Liver (tissue), 9 donors: ENCODE measurements around the gene SNN. TPM values are rescaled to one million over a fixed set of nuclear protein-coding genes. Genes with fewer than 3 reads are reported as not detected.

ENCODE experiments used
- DNase-seq: peaks from one replicate; pipeline ENCODE4 v3.0.0-alpha.2; 2017; ENCODE audit warnings: low spot score
- H3K27ac ChIP-seq, 2 donors: one replicate each; pipeline ENCODE4 v1.7.0; 2013; ENCODE audit warnings: inconsistent platforms in 2 of 2, low read length in 2 of 2, control low read depth in 1 of 2, low read depth in 1 of 2, mild to moderate bottlenecking in 1 of 2
- H3K27me3 ChIP-seq, 4 donors: one replicate each; pipeline versions ENCODE4 v1.6.1 to v1.7.0; 2013; ENCODE audit warnings: low read length in 3 of 4, inconsistent platforms in 1 of 4, mild to moderate bottlenecking in 1 of 4, moderate library complexity in 1 of 4; ENCODE audit not compliant: control insufficient read depth in 4 of 4, insufficient read depth in 4 of 4
- H3K36me3 ChIP-seq, 4 donors: one replicate each; pipeline versions ENCODE4 v1.6.1 to v1.7.0; 2013; ENCODE audit warnings: low read length in 3 of 4, mild to moderate bottlenecking in 3 of 4, low read depth in 1 of 4, moderate library complexity in 1 of 4; ENCODE audit not compliant: control insufficient read depth in 4 of 4, insufficient read depth in 3 of 4
- H3K4me1 ChIP-seq, 4 donors: one replicate each; pipeline versions ENCODE4 v1.6.1 to v1.7.0; 2013; ENCODE audit warnings: low read length in 3 of 4, mild to moderate bottlenecking in 3 of 4, moderate library complexity in 1 of 4; ENCODE audit not compliant: control insufficient read depth in 4 of 4, insufficient read depth in 4 of 4
- H3K4me3 ChIP-seq, 3 donors: one replicate each; pipeline versions ENCODE4 v1.6.1 to v1.7.0; 2013; ENCODE audit warnings: low read length in 3 of 3, control low read depth in 1 of 3, low read depth in 1 of 3, mild to moderate bottlenecking in 1 of 3
- H3K9ac ChIP-seq, 2 donors: one replicate each; pipeline ENCODE4 v1.7.0; 2013; ENCODE audit warnings: low read length in 2 of 2, mild to moderate bottlenecking in 2 of 2, moderate library complexity in 2 of 2, control low read depth in 1 of 2, low read depth in 1 of 2
- H3K9me3 ChIP-seq, 4 donors: one replicate each; pipeline versions ENCODE4 v1.6.1 to v1.7.0; 2013; ENCODE audit warnings: low read length in 3 of 4; ENCODE audit not compliant: control insufficient read depth in 4 of 4
- EGR1 ChIP-seq, 2 donors: IDR thresholded peaks; 2 replicates each; pipeline ENCODE4 v1.6.1; 2016 to 2018; ENCODE audit warnings: antibody characterized with exemption in 2 of 2, low read depth in 2 of 2
- FOXA1 ChIP-seq: IDR thresholded peaks from 2 replicates; pipeline ENCODE4 v1.6.1; 2016; ENCODE audit warnings: antibody characterized with exemption
- FOXA2 ChIP-seq: IDR thresholded peaks from 2 replicates; pipeline ENCODE4 v1.6.1; 2016; ENCODE audit warnings: antibody characterized with exemption
- GABPA ChIP-seq, 2 donors: IDR thresholded peaks in 1 of 2; conservative IDR thresholded peaks in 1 of 2; 2 replicates each; pipeline ENCODE4 v1.6.1; 2016; ENCODE audit warnings: antibody characterized with exemption in 2 of 2, mild to moderate bottlenecking in 1 of 2, moderate library complexity in 1 of 2
- HNF4A ChIP-seq, 2 donors: conservative IDR thresholded peaks; 2 replicates each; pipeline ENCODE4 v1.6.1; 2016; ENCODE audit warnings: antibody characterized with exemption in 2 of 2, mild to moderate bottlenecking in 2 of 2
- HNF4G ChIP-seq: IDR thresholded peaks from 2 replicates; pipeline ENCODE4 v1.6.1; 2016; ENCODE audit warnings: antibody characterized with exemption
- JUND ChIP-seq, 2 donors: IDR thresholded peaks; 2 replicates each; pipeline ENCODE4 v1.6.1; 2016; ENCODE audit warnings: antibody characterized with exemption in 2 of 2
- NR2F2 ChIP-seq: IDR thresholded peaks from 2 replicates; pipeline ENCODE4 v1.6.1; 2016; ENCODE audit warnings: antibody characterized with exemption
- RAD21 ChIP-seq, 2 donors: IDR thresholded peaks; 2 replicates each; pipeline ENCODE4 v1.6.1; 2016; ENCODE audit warnings: antibody characterized with exemption in 2 of 2, mild to moderate bottlenecking in 2 of 2
- RXRA ChIP-seq, 2 donors: IDR thresholded peaks; 2 replicates each; pipeline ENCODE4 v1.6.1; 2017 to 2018; ENCODE audit warnings: antibody characterized with exemption in 2 of 2, mild to moderate bottlenecking in 1 of 2
- SP1 ChIP-seq: IDR thresholded peaks from 2 replicates; pipeline ENCODE4 v1.6.1; 2018; ENCODE audit warnings: antibody characterized with exemption, mild to moderate bottlenecking
- TAF1 ChIP-seq: conservative IDR thresholded peaks from 2 replicates; pipeline ENCODE4 v1.6.1; 2016; ENCODE audit warnings: antibody characterized with exemption, mild to moderate bottlenecking
- YY1 ChIP-seq: IDR thresholded peaks from 2 replicates; pipeline ENCODE4 v1.6.1; 2016; ENCODE audit warnings: antibody characterized with exemption, mild to moderate bottlenecking
- WGBS: extraction: QIAGEN DNeasy Blood & Tissue Kit; methylation state at CpG from one replicate; pipeline ENCODE4 v1.1.7; 2013; 5-methylcytosine and 5-hydroxymethylcytosine counted together
- polyA plus RNA-seq, 2 donors: library from polyadenylated mRNA; stranded (reverse) in 1 of 2; unstranded in 1 of 2; fragments of 200-250 nt in 1 of 2; fragments of >200 nt in 1 of 2; fragmentation: Nextera tagmentation in 1 of 2; extraction: Ambion mirVana in 1 of 2; gene quantifications; one replicate each; pipeline versions ENCODE4 v1.2.1 to v1.2.3, GENCODE V29; 2013 to 2015
- total RNA-seq, 2 donors: library from RNA; depleted of rRNA; stranded (reverse); fragments of >200 nt; gene quantifications; one replicate each; pipeline ENCODE4 v1.2.3, GENCODE V29; 2014
- TF ChIP-seq, protein P1 (sequence below): IDR thresholded peaks from 2 replicates; pipeline ENCODE4 v1.6.1; 2016; ENCODE audit warnings: antibody characterized with exemption
- TF ChIP-seq, protein P2 (sequence below): IDR thresholded peaks from 2 replicates; pipeline ENCODE4 v1.6.1; 2016; ENCODE audit warnings: antibody characterized with exemption
- TF ChIP-seq, protein P3 (sequence below): IDR thresholded peaks from 2 replicates; pipeline ENCODE4 v1.6.1; 2016; ENCODE audit warnings: antibody characterized with exemption, mild to moderate bottlenecking
- TF ChIP-seq, protein P4 (sequence below): IDR thresholded peaks from 2 replicates; pipeline ENCODE4 v1.6.1; 2016; ENCODE audit warnings: antibody characterized with exemption
- TF ChIP-seq, protein P5 (sequence below): fragments of 150-350 bp; IDR thresholded peaks from 2 replicates; pipeline ENCODE4 v1.5.1; 2017; ENCODE audit warnings: improper control_type of control experiment, low read depth, low read length; ENCODE audit not compliant: missing input control
- donor health status: healthy.
- donor health status: healthy.
- donor health status: healthy.
- donor health status: healthy.
- donor health status: healthy.

SNN gene
- total and polyA plus RNA-seq, 4 donors: 2.5 to 6.2 (median 5.3) TPM

DNA sequence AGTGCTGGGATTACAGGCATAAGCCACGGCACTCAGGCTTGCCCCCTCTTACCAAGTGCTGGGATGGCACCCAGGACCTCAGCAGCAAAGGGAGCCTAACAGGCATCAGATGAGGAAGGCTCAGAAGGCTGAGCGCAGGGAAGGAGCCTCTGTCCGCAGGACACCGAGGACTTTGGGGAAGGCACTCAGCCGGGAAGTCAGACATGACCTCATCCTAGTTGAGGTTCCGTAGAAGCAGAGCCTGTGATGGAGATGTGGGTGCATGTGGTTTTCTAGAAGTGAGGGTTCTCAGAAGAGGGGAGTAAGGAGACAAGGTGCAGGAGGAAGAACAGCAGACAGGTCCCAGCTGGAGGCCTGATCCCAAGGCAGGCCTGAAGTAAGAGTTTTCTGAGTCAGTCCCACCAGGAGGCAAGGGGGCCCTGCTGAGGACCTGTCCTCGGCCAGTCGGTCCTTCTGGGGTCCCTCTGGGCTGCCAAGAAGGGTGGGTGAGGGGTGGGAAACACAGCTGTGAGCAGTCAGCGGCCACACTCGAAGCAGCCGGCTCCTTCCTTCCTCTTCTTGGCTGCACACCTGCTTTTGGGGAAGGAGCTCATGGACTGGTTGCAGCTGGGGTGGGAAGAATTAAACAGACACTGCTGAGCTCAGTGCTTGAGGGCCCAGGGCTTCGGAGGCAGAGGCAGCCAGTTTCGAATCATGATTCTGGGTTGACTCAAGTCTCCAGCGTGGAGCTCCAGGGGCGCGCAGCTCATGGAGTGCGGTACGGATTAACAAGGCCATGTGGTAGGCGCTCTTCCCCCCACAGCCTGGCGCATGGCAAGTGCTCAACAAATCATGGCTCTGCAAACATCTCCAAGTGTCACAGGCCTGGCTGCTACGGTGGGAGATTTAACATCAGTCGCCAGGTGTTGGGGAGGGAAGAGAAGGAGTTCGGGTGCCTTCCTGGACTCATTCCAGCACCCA, 38.9 kb upstream of the SNN start:
- Histone ChIP-seq H3K36me3 (no peaks in the 10 kb centered on the region), H3K4me3 (no peak overlapping the region), H3K27ac (peak overlapping the region in 1 of 2 donors; percentile 32), H3K9me3 (no peaks in the 10 kb centered on the region), H3K9ac (no peak overlapping the region), H3K27me3 (no peaks in the 10 kb centered on the region), H3K4me1 (peaks cover 0 to 3% (median 0%) of the 10 kb centered on the region in 4 donors)
- WGBS: 85% methylated on average over 23 of the region's 23 CpGs
- no peak for DNase-seq
- TF ChIP-seq, protein P1, sequence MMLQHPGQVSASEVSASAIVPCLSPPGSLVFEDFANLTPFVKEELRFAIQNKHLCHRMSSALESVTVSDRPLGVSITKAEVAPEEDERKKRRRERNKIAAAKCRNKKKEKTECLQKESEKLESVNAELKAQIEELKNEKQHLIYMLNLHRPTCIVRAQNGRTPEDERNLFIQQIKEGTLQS: no peak
- TF ChIP-seq EGR1 (IDR thresholded peaks at IDR 0.05; ENCODE audit: low read depth in 2 of 2) (no peak), HNF4G (no peak), GABPA (IDR thresholded peaks at IDR 0.05 in 1 of 2, conservative IDR thresholded peaks at IDR 0.05 in 1 of 2) (no peak), SP1 (no peak), HNF4A (conservative IDR thresholded peaks at IDR 0.05) (no peak), FOXA2 (no peak), FOXA1 (no peak), RXRA (IDR thresholded peaks at IDR 0.05) (no peak), RAD21 (IDR thresholded peaks at IDR 0.05) (no peak), TAF1 (no peak), YY1 (no peak), JUND (IDR thresholded peaks at IDR 0.05) (no peak), NR2F2 (no peak)
- TF ChIP-seq, protein P2, sequence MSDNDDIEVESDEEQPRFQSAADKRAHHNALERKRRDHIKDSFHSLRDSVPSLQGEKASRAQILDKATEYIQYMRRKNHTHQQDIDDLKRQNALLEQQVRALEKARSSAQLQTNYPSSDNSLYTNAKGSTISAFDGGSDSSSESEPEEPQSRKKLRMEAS: no peak
- TF ChIP-seq, protein P3, sequence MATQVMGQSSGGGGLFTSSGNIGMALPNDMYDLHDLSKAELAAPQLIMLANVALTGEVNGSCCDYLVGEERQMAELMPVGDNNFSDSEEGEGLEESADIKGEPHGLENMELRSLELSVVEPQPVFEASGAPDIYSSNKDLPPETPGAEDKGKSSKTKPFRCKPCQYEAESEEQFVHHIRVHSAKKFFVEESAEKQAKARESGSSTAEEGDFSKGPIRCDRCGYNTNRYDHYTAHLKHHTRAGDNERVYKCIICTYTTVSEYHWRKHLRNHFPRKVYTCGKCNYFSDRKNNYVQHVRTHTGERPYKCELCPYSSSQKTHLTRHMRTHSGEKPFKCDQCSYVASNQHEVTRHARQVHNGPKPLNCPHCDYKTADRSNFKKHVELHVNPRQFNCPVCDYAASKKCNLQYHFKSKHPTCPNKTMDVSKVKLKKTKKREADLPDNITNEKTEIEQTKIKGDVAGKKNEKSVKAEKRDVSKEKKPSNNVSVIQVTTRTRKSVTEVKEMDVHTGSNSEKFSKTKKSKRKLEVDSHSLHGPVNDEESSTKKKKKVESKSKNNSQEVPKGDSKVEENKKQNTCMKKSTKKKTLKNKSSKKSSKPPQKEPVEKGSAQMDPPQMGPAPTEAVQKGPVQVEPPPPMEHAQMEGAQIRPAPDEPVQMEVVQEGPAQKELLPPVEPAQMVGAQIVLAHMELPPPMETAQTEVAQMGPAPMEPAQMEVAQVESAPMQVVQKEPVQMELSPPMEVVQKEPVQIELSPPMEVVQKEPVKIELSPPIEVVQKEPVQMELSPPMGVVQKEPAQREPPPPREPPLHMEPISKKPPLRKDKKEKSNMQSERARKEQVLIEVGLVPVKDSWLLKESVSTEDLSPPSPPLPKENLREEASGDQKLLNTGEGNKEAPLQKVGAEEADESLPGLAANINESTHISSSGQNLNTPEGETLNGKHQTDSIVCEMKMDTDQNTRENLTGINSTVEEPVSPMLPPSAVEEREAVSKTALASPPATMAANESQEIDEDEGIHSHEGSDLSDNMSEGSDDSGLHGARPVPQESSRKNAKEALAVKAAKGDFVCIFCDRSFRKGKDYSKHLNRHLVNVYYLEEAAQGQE: no peak
- TF ChIP-seq, protein P4, sequence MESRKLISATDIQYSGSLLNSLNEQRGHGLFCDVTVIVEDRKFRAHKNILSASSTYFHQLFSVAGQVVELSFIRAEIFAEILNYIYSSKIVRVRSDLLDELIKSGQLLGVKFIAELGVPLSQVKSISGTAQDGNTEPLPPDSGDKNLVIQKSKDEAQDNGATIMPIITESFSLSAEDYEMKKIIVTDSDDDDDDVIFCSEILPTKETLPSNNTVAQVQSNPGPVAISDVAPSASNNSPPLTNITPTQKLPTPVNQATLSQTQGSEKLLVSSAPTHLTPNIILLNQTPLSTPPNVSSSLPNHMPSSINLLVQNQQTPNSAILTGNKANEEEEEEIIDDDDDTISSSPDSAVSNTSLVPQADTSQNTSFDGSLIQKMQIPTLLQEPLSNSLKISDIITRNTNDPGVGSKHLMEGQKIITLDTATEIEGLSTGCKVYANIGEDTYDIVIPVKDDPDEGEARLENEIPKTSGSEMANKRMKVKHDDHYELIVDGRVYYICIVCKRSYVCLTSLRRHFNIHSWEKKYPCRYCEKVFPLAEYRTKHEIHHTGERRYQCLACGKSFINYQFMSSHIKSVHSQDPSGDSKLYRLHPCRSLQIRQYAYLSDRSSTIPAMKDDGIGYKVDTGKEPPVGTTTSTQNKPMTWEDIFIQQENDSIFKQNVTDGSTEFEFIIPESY: no peak
- TF ChIP-seq, protein P5, sequence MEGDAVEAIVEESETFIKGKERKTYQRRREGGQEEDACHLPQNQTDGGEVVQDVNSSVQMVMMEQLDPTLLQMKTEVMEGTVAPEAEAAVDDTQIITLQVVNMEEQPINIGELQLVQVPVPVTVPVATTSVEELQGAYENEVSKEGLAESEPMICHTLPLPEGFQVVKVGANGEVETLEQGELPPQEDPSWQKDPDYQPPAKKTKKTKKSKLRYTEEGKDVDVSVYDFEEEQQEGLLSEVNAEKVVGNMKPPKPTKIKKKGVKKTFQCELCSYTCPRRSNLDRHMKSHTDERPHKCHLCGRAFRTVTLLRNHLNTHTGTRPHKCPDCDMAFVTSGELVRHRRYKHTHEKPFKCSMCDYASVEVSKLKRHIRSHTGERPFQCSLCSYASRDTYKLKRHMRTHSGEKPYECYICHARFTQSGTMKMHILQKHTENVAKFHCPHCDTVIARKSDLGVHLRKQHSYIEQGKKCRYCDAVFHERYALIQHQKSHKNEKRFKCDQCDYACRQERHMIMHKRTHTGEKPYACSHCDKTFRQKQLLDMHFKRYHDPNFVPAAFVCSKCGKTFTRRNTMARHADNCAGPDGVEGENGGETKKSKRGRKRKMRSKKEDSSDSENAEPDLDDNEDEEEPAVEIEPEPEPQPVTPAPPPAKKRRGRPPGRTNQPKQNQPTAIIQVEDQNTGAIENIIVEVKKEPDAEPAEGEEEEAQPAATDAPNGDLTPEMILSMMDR: no peak
